H1 (cell line): Measurements from ENCODE around the gene HOXC11. TPM values are rescaled to one million over a fixed set of nuclear protein-coding genes. Genes with fewer than 3 reads are reported as not detected.

Experiments used
- CTCF ChIA-PET: fragments of 300-600 bp; sonication (Branson Sonifier 250); formaldehyde crosslinking; loops from one replicate; lab custom pipeline; 2021; ENCODE audit not compliant: partially characterized antibody; lab: Charles Lee
- POLR2A ChIA-PET: fragments of 300-600 bp; sonication (Branson Sonifier 250); formaldehyde crosslinking; loops from one replicate; lab custom pipeline; 2021; ENCODE audit warnings: inconsistent platforms; ENCODE audit not compliant: partially characterized antibody; lab: Charles Lee
- DNase-seq, 2 experiments: peaks; one replicate each; pipeline versions ENCODE4 v3.0.0 to v3.0.0-alpha.2; 2010 to 2022; ENCODE audit warnings: low spot score in 2 of 2, low read depth in 1 of 2, mixed read lengths in 1 of 2
- FAIRE-seq: peaks from 2 replicates; lab custom pipeline; 2011; peaks lifted over from hg19 to GRCh38; lab: Jason Lieb, UNC
- H2AFZ ChIP-seq: 2 replicates; pipeline ENCODE4 v1.8.1; 2012; ENCODE audit warnings: low read length, inconsistent platforms
- H2AK5ac ChIP-seq: 2 replicates; pipeline ENCODE4 v1.6.1; 2013; ENCODE audit warnings: low read depth, low read length
- H2BK120ac ChIP-seq: replicated peaks from 2 replicates; pipeline ENCODE3; 2013; ENCODE audit warnings: low read depth, low read length, inconsistent platforms
- H2BK12ac ChIP-seq: 2 replicates; pipeline ENCODE4 v1.6.1; 2013; ENCODE audit warnings: low read depth, low read length
- H2BK15ac ChIP-seq: 2 replicates; pipeline ENCODE4 v1.6.1; 2013; ENCODE audit warnings: low read length
- H2BK20ac ChIP-seq: 2 replicates; pipeline ENCODE4 v1.6.1; 2013; ENCODE audit warnings: low read length
- H2BK5ac ChIP-seq: 2 replicates; pipeline ENCODE4 v1.6.1; 2013; ENCODE audit warnings: low read depth, low read length
- H3K14ac ChIP-seq: 2 replicates; pipeline ENCODE4 v1.6.1; 2013; ENCODE audit warnings: inconsistent platforms; ENCODE audit not compliant: insufficient read length
- H3K18ac ChIP-seq: 2 replicates; pipeline ENCODE4 v1.6.1; 2013; ENCODE audit warnings: low read length; ENCODE audit errors: extremely low read depth
- H3K23ac ChIP-seq: 2 replicates; pipeline ENCODE4 v1.6.1; 2013; ENCODE audit warnings: inconsistent platforms; ENCODE audit not compliant: insufficient read length
- H3K23me2 ChIP-seq: 2 replicates; pipeline ENCODE4 v1.6.1; 2013; ENCODE audit warnings: low read depth, low read length
- H3K27ac ChIP-seq: 2 replicates; pipeline ENCODE4 v1.6.1; 2011; ENCODE audit warnings: low read depth, low read length, inconsistent platforms
- H3K27me3 ChIP-seq, 4 experiments: replicated peaks in 1 of 4; 1 replicate in 1 of 4; 2 replicates in 3 of 4; pipeline versions ENCODE4 v1.6.1 to v1.8.1; 2011 to 2013; ENCODE audit warnings: low read length in 3 of 4, mild to moderate bottlenecking in 3 of 4, inconsistent platforms in 2 of 4, mixed read lengths in 2 of 4, moderate library complexity in 1 of 4; ENCODE audit not compliant: control insufficient read depth in 3 of 4, insufficient read depth in 3 of 4; ENCODE audit errors: extremely low read depth in 1 of 4
- H3K36me3 ChIP-seq, 4 experiments: 2 replicates each; pipeline versions ENCODE4 v1.6.1 to v1.8.1; 2011 to 2013; ENCODE audit warnings: mild to moderate bottlenecking in 4 of 4, low read length in 3 of 4, moderate library complexity in 2 of 4, control low read depth in 1 of 4, inconsistent platforms in 1 of 4; ENCODE audit not compliant: insufficient read depth in 4 of 4, control insufficient read depth in 2 of 4
- H3K4ac ChIP-seq: replicated peaks from 2 replicates; pipeline ENCODE3; 2013; ENCODE audit warnings: low read length, low read depth, mixed read lengths, inconsistent platforms; ENCODE audit not compliant: insufficient read length
- H3K4me1 ChIP-seq, 4 experiments: replicated peaks in 1 of 4; 1 replicate in 1 of 4; 2 replicates in 3 of 4; pipeline versions ENCODE4 v1.6.1 to v1.8.1; 2011 to 2013; ENCODE audit warnings: low read length in 3 of 4, inconsistent platforms in 2 of 4, mixed read lengths in 1 of 4; ENCODE audit not compliant: insufficient read depth in 4 of 4, control insufficient read depth in 3 of 4
- H3K4me2 ChIP-seq, 2 experiments: 2 replicates each; pipeline versions ENCODE4 v1.6.1 to v1.8.1; 2011 to 2013; ENCODE audit warnings: low read depth in 2 of 2, low read length in 2 of 2, control low read depth in 1 of 2, inconsistent platforms in 1 of 2, mild to moderate bottlenecking in 1 of 2; ENCODE audit not compliant: insufficient read depth in 1 of 2
- H3K4me3 ChIP-seq, 4 experiments: fragments of 200-600, 300-600 bp in 1 of 4; sonication (generic), shearing (Covaris generic), sonication (Bioruptor Twin) in 1 of 4; 2 replicates each; pipeline versions ENCODE4 v1.5.1 to v1.8.1; 2011 to 2016; ENCODE audit warnings: low read length in 4 of 4, low read depth in 3 of 4, control low read depth in 2 of 4, inconsistent platforms in 2 of 4, mild to moderate bottlenecking in 2 of 4, mixed read lengths in 1 of 4, moderate library complexity in 1 of 4; ENCODE audit not compliant: insufficient read depth in 2 of 4; ENCODE audit errors: extremely low read depth in 1 of 4
- H3K56ac ChIP-seq: replicated peaks from 2 replicates; pipeline ENCODE3; 2013; ENCODE audit warnings: low read depth, mild to moderate bottlenecking, mixed read lengths, low read length, inconsistent platforms; ENCODE audit not compliant: insufficient read length
- H3K79me1 ChIP-seq: 2 replicates; pipeline ENCODE4 v1.6.1; 2013; ENCODE audit warnings: low read depth, low read length, control low read depth
- H3K79me2 ChIP-seq, 2 experiments: 2 replicates each; pipeline versions ENCODE4 v1.6.1 to v1.8.1; 2012 to 2013; ENCODE audit warnings: low read length in 2 of 2, mild to moderate bottlenecking in 2 of 2, inconsistent platforms in 1 of 2; ENCODE audit not compliant: insufficient read depth in 2 of 2, control insufficient read depth in 1 of 2
- H3K9ac ChIP-seq, 4 experiments: replicated peaks in 1 of 4; 1 replicate in 1 of 4; 2 replicates in 3 of 4; pipeline versions ENCODE4 v1.6.1 to v1.8.1; 2011 to 2013; ENCODE audit warnings: low read depth in 3 of 4, low read length in 3 of 4, control low read depth in 2 of 4, mild to moderate bottlenecking in 2 of 4, moderate library complexity in 2 of 4, inconsistent platforms in 1 of 4; ENCODE audit errors: extremely low read depth in 1 of 4
- H3K9me3 ChIP-seq, 2 experiments: 2 replicates each; pipeline versions ENCODE4 v1.6.1 to v1.8.1; 2012 to 2013; ENCODE audit warnings: mild to moderate bottlenecking in 2 of 2, moderate library complexity in 2 of 2, control low read depth in 1 of 2, inconsistent platforms in 1 of 2, low read depth in 1 of 2, low read length in 1 of 2, mixed read lengths in 1 of 2; ENCODE audit not compliant: insufficient read depth in 2 of 2
- H4K20me1 ChIP-seq, 2 experiments: replicated peaks in 1 of 2; 2 replicates each; pipeline versions ENCODE3 to v1.8.1; 2011 to 2013; ENCODE audit warnings: inconsistent platforms in 2 of 2, low read length in 2 of 2, mild to moderate bottlenecking in 1 of 2; ENCODE audit not compliant: insufficient read depth in 2 of 2, control insufficient read depth in 1 of 2
- H4K5ac ChIP-seq: 2 replicates; pipeline ENCODE4 v1.6.1; 2013; ENCODE audit warnings: low read length, low read depth, mixed read lengths, inconsistent platforms; ENCODE audit not compliant: insufficient read length
- H4K8ac ChIP-seq: 2 replicates; pipeline ENCODE4 v1.8.0; 2013; ENCODE audit warnings: mild to moderate bottlenecking, moderate library complexity, low read length, inconsistent platforms; ENCODE audit not compliant: insufficient read depth; ENCODE audit errors: extremely low read depth
- H4K91ac ChIP-seq: replicated peaks from 2 replicates; pipeline ENCODE3; 2013; ENCODE audit warnings: low read length, mixed read lengths, inconsistent platforms; ENCODE audit not compliant: insufficient read length
- EZH2 ChIP-seq: fragments of 200-600 bp; sonication (generic); IDR thresholded peaks from 2 replicates; pipeline ENCODE4 v1.7.1; 2012; ENCODE audit warnings: low read depth, mild to moderate bottlenecking, moderate library complexity, low read length, inconsistent platforms; ENCODE audit not compliant: severe bottlenecking
- RBBP5 ChIP-seq: IDR thresholded peaks from 2 replicates; pipeline ENCODE4 v1.7.1; 2012; ENCODE audit warnings: low read depth, mild to moderate bottlenecking, inconsistent platforms, low read length, moderate library complexity, borderline replicate concordance
- RNF2 ChIP-seq: fragments of 200-900, 300-1000 bp; sonication (generic); IDR thresholded peaks from 2 replicates; pipeline ENCODE4 v1.7.1; 2016; ENCODE audit warnings: borderline replicate concordance, low read depth, mild to moderate bottlenecking, antibody characterized with exemption, low read length; ENCODE audit not compliant: poor library complexity, severe bottlenecking; ENCODE audit errors: missing control alignments
- SUZ12 ChIP-seq: fragments of 200-600 bp; sonication (generic); IDR thresholded peaks from 2 replicates; pipeline ENCODE4 v1.6.1; 2012; ENCODE audit warnings: mild to moderate bottlenecking, inconsistent platforms, low read length, moderate library complexity, mixed read lengths
- WGBS, 2 experiments: shearing (Covaris generic) in 1 of 2; methylation state at CpG; one replicate each; pipeline versions ENCODE4 v1.1.6 to v1.1.7; 2013 to 2015; ENCODE audit warnings: low lambda C conversion rate in 2 of 2, mixed read lengths in 2 of 2, inconsistent platforms in 1 of 2, low coverage in 1 of 2, missing lambda C conversion rate in 1 of 2; ENCODE audit not compliant: insufficient replicate concordance in 2 of 2, insufficient coverage in 1 of 2, insufficient read length in 1 of 2; ENCODE audit errors: extremely low coverage in 1 of 2, missing lambda C conversion rate in 1 of 2; 5-methylcytosine and 5-hydroxymethylcytosine counted together
- polyA plus RNA-seq, 7 experiments: library from polyadenylated mRNA; depleted of rRNA in 3 of 7; stranded (reverse) in 5 of 7; unstranded in 2 of 7; fragments of >200 nt in 5 of 7; fragments of 200-250 nt in 2 of 7; gene quantifications; 1 replicate in 5 of 7; 2 replicates in 1 of 7; 4 replicates in 1 of 7; pipeline versions ENCODE4 v1.2.1 to v1.2.3, GENCODE V29; 2011 to 2013; ENCODE audit warnings: missing spikeins in 2 of 7, mixed read lengths in 2 of 7
- total RNA-seq: library from RNA; stranded (reverse); fragmentation: NEBNext Ultra II Directional; extraction: Animal tissue kit (Norgen Biotek cat#: 25700); gene quantifications from 2 replicates; pipeline ENCODE4 v1.2.1, GENCODE V29; 2021

HOXC11 gene
- total and polyA plus RNA-seq, 2 of the 8 experiments (the other 6 are each of a cell fraction or from before 2014, with no cell fraction given): not detected

- H3K23me2 ChIP-seq: peaks cover 1% of the 10 kb centered on the region; the same call in 1 of the 2 replicates
- no peak overlapping the region for H2BK12ac ChIP-seq
- peaks cover 0 to 3% (median 0%) of the 10 kb centered on the region in 4 experiments; a peak in 1 of 8 replicates for H3K36me3 ChIP-seq
- TF ChIP-seq RNF2 (peak; percentile 6), SUZ12 (peak; percentile 84), EZH2 (peak; percentile 85), RBBP5 (no peak)
- DNase-seq (no peak), FAIRE-seq (no peak)
- H4K20me1 ChIP-seq: peaks cover 22 to 27% of the 10 kb centered on the region in 2 experiments
- H2AK5ac ChIP-seq: no peak overlapping the region
- peak overlapping the region in 1 of 4 experiments; percentile 50; a peak in 1 of 8 replicates for H3K4me3 ChIP-seq
- H3K9me3 ChIP-seq: 0 out of 4 replicates have a peak, but pooled peaks cover 0 to 2% of the 10 kb centered on the region in 2 experiments
- no peaks in the 10 kb centered on the region for H3K79me2 ChIP-seq
- H3K4me1 ChIP-seq: peaks cover 0 to 10% (median 4%) of the 10 kb centered on the region in 4 experiments; a peak in 6 of 7 replicates
- no peak overlapping the region for H3K18ac ChIP-seq
- no peaks in the 10 kb centered on the region for H3K79me1 ChIP-seq
- no peak overlapping the region for H4K5ac ChIP-seq
- H2BK5ac ChIP-seq: no peak overlapping the region
- WGBS, 2 experiments: 7% methylated on average over 10 of the region's 25 CpGs; no CpG with 5 or more reads in 1 of the 2 experiments
- H3K4ac ChIP-seq: no peak overlapping the region
- no peak overlapping the region for H2AFZ ChIP-seq
- no peak overlapping the region for H3K9ac ChIP-seq
- H4K91ac ChIP-seq: no peak overlapping the region
- no peak overlapping the region for H2BK120ac ChIP-seq
- CTCF ChIA-PET: interaction anchor here (0.7 to 1.9 kb wide), 4 partner anchors 11 to 30 kb away, joined by 3 to 5 read pairs (median 4); no protein-coding TSS in a partner anchor
- H2BK20ac ChIP-seq: no peak overlapping the region
- H2BK15ac ChIP-seq: no peak overlapping the region
- H3K27me3 ChIP-seq: peaks cover 98 to 100% (median 100%) of the 10 kb centered on the region in 4 experiments
- H3K23ac ChIP-seq: no peak overlapping the region
- peak overlapping the region in 1 of 2 experiments; percentile 29; a peak in 1 of 4 replicates for H3K4me2 ChIP-seq
- H3K27ac ChIP-seq: no peak overlapping the region
- no peak overlapping the region for H3K56ac ChIP-seq
- POLR2A ChIA-PET: interaction anchor here (0.8 kb wide), 1 partner anchor 12 kb away, joined by 3 read pairs; no protein-coding TSS in a partner anchor
- H3K14ac ChIP-seq: no peak overlapping the region
- no peak overlapping the region for H4K8ac ChIP-seq
These were observed 2.1 kb downstream of the HOXC11 start for GRCh38 chr12:53975064-53975471.
